Heart left ventricle (tissue), 16 donors: ENCODE results near the gene KIF26B. TPM values are rescaled to one million over a fixed set of nuclear protein-coding genes. Genes with fewer than 3 reads are reported as not detected.

ENCODE experiments used
- ATAC-seq, 4 donors: fragments of 200-7000 bp; cut with Tn5 transposase; one replicate each; pipeline ENCODE4 v1.9.1; 2020 to 2022; ENCODE audit warnings: moderate library complexity in 4 of 4, mild to moderate bottlenecking in 3 of 4, moderate number of reproducible peaks in 1 of 4
- DNase-seq, 5 donors: peaks; one replicate each; pipeline ENCODE4 v3.0.0-alpha.2; 2020
- H3K27ac ChIP-seq, 12 donors: fragments of 200-600 bp; sonication (generic) in 4 of 12; one replicate each; pipeline versions ENCODE4 v1.5.0 to v1.8.0; 2016 to 2022; ENCODE audit warnings: mild to moderate bottlenecking in 2 of 12
- H3K27me3 ChIP-seq, 9 donors: fragments of 200-600 bp; sonication (generic) in 2 of 9; one replicate each; pipeline versions ENCODE4 v1.5.1 to v1.8.0; 2016 to 2022; ENCODE audit warnings: mild to moderate bottlenecking in 3 of 9
- H3K36me3 ChIP-seq, 9 donors: fragments of 200-600 bp; sonication (generic) in 2 of 9; one replicate each; pipeline versions ENCODE4 v1.5.0 to v1.8.0; 2018 to 2022; ENCODE audit warnings: mild to moderate bottlenecking in 2 of 9
- H3K4me1 ChIP-seq, 12 donors: fragments of 200-600 bp; sonication (generic) in 4 of 12; one replicate each; pipeline versions ENCODE4 v1.5.0 to v1.8.0; 2016 to 2022; ENCODE audit warnings: mild to moderate bottlenecking in 3 of 12
- H3K4me3 ChIP-seq, 12 donors: fragments of 200-600 bp; sonication (generic) in 4 of 12; one replicate each; pipeline versions ENCODE4 v1.5.0 to v1.8.0; 2017 to 2022; ENCODE audit warnings: mild to moderate bottlenecking in 9 of 12, moderate library complexity in 4 of 12
- H3K9me3 ChIP-seq, 12 donors: fragments of 200-600 bp; sonication (generic) in 4 of 12; one replicate each; pipeline versions ENCODE4 v1.5.0 to v1.8.0; 2016 to 2022; ENCODE audit warnings: mild to moderate bottlenecking in 1 of 12
- POLR2A ChIP-seq, 2 donors: fragments of 450-650 bp; IDR thresholded peaks; one replicate each; pipeline ENCODE4 v1.6.1; 2017; ENCODE audit warnings: antibody characterized with exemption in 2 of 2, mild to moderate bottlenecking in 2 of 2, moderate library complexity in 2 of 2
- WGBS, 4 donors: extraction: QIAGEN DNeasy Blood & Tissue Kit in 2 of 4; methylation state at CpG; one replicate each; pipeline versions ENCODE4 v1.1.5 to v1.1.7; 2013 to 2018; 5-methylcytosine and 5-hydroxymethylcytosine counted together
- intact Hi-C, 10 donors: fragments of 100-400 bp; cut with DNase I; formaldehyde crosslinking; loops; one replicate each; pipeline versions ENCODE4 v1.11.1 to v1.14.2; 2022
- polyA plus RNA-seq, 2 donors: library from polyadenylated mRNA; stranded (reverse); fragments of 200-250 nt; gene quantifications; one replicate each; pipeline ENCODE4 v1.2.3, GENCODE V29; 2013
- total RNA-seq, 9 donors: library from RNA; depleted of rRNA in 2 of 9; stranded (reverse); fragments of >200 nt in 2 of 9; fragmentation: NEBNext Ultra II Directional in 3 of 9; extraction: Animal tissue kit (Norgen Biotek cat#: 25700) in 3 of 9; gene quantifications; one replicate each; pipeline versions ENCODE4 v1.1.0 to v1.2.4, GENCODE V29; 2016 to 2023
- TF ChIP-seq, protein P1 (sequence below), 12 donors: fragments of 200-600 bp; sonication (generic) in 4 of 12; IDR thresholded peaks; one replicate each; pipeline versions ENCODE4 v1.5.0 to v1.8.0; 2018 to 2022; ENCODE audit warnings: antibody characterized with exemption in 12 of 12, mild to moderate bottlenecking in 5 of 12
- donor health status: ischemic (EF 13 %, LVEDD 7.1; RV severe dilation, severe dysfunction).
- donor health status: healthy with polysubstance abuse.
- donor health status: DM: no; HTN: yes; CAD: no.
- donor health status: DM: no; HTN: no; CAD: no.
- donor health status: ischemic (EF 25% LVEDD 6.9; RV normal size, moderate dysfunction).
- donor health status: ischemic (EF 25% LVEDD 5.7; RV mildly dilated, moderate dysfunction).
- donor health status: healthy.
- donor health status: DM: yes; HTN: yes; CAD: no.
- donor health status: ischemic (EF 35%, LVEDD 5.7; RV mildly dilated, moderate dysfunction).
- donor health status: nonischemic (EF 11% LVEDD 7.7; RV severe dilation, severe dysfunction).
- donor health status: DM: yes; HTN: yes; CAD: no.
- donor health status: PGD.
- donor health status: ischemic (EF 29% LVEDD 5.4; RV normal size, mild dysfunction).
- donor health status: nonischemic (EF 23%, LVEDD 6.1; RV moderate dilation, normal function).

The KIF26B gene
- total and polyA plus RNA-seq, 11 donors: 1.2 to 7.0 (median 2.3) TPM

DNA sequence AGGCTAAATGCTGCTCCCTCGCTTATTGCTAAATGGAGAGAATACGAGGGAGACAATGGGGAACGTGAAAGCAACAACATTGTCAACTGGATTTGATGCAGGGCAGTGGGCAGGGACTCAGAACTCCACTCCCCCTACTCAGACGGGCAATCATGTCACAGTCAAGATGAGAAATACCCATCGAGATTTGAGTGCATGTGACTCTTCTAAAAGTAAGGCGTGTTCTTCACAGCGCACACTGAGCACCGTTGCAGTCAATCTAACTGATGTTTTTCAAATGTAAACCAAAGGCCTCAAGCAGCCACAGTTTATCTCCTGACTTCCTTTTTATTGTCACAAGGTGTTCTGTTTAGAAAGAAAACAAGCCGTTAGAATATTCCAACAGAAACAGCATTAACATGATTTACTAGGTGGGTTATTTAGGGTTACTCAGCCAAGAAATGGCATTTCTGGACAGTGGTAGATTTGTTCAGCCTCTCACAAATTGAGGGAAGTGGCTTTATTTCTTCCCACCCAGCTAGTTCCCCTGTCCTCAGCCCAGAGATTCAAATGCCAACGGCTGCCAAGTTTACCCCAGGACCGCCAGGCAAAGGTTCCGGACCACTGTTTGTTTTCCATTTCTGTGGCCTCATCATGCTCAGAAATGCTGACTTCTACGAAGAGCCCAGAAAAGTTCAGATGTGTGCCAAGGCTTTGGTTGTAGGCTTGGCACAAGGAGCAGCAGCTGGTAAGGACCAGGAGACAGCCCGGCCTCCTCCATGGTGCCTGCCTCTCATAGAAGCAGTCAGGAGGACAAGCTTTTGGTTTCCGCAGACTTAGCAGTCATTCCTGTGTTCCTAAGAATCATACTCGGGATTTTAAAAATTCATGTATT lies 171.4 kb downstream of the KIF26B start:
- TF ChIP-seq, protein P1, sequence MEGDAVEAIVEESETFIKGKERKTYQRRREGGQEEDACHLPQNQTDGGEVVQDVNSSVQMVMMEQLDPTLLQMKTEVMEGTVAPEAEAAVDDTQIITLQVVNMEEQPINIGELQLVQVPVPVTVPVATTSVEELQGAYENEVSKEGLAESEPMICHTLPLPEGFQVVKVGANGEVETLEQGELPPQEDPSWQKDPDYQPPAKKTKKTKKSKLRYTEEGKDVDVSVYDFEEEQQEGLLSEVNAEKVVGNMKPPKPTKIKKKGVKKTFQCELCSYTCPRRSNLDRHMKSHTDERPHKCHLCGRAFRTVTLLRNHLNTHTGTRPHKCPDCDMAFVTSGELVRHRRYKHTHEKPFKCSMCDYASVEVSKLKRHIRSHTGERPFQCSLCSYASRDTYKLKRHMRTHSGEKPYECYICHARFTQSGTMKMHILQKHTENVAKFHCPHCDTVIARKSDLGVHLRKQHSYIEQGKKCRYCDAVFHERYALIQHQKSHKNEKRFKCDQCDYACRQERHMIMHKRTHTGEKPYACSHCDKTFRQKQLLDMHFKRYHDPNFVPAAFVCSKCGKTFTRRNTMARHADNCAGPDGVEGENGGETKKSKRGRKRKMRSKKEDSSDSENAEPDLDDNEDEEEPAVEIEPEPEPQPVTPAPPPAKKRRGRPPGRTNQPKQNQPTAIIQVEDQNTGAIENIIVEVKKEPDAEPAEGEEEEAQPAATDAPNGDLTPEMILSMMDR (IDR thresholded peaks at IDR 0.05): no peak
- TF ChIP-seq POLR2A (IDR thresholded peaks at IDR 0.05): no peak
- Histone ChIP-seq H3K4me3 (no peak overlapping the region), H3K4me1 (peaks cover 0 to 10% (median 0%) of the 10 kb centered on the region in 12 donors), H3K36me3 (no peaks in the 10 kb centered on the region), H3K9me3 (no peaks in the 10 kb centered on the region), H3K27ac (no peak overlapping the region), H3K27me3 (no peaks in the 10 kb centered on the region)
- 88 to 92% (median 90%) methylated on average over 16 of the region's 16 CpGs for WGBS, 4 donors
- DNase-seq (no peak), ATAC-seq (no peak)
- intact Hi-C loops: no loop called here

DNA sequence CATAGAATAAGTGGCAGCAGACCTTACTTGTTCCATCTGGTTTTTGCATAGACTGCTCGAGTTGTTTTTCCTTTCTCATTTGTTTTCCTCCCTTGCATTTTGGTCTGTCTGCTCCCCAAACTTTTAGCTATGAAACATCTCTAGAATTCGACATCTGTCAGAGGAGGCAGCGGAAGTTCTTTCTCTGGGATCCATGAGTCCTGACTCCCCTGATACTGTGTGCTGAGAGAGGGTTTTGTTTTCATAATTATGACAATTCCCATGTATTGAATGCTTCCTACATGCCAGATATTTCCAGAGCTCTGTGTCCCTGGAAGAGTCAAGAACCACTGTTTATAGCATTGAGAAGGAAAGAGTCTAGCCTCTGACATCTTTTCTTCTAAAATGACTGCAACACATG lies 172.6 kb downstream of the KIF26B start:
- Histone ChIP-seq H3K27ac (peak overlapping the region in 1 of 12 donors; percentile 8), H3K27me3 (no peaks in the 10 kb centered on the region), H3K9me3 (no peaks in the 10 kb centered on the region), H3K4me3 (no peak overlapping the region), H3K36me3 (no peaks in the 10 kb centered on the region), H3K4me1 (peaks cover 0 to 10% (median 0%) of the 10 kb centered on the region in 12 donors)
- no peak for TF ChIP-seq POLR2A (IDR thresholded peaks at IDR 0.05)
- intact Hi-C loops: no loop called here
- DNase-seq (no peak), ATAC-seq (no peak)
- WGBS, 4 donors: 49 to 67% (median 59%) methylated on average over 3 of the region's 3 CpGs

DNA sequence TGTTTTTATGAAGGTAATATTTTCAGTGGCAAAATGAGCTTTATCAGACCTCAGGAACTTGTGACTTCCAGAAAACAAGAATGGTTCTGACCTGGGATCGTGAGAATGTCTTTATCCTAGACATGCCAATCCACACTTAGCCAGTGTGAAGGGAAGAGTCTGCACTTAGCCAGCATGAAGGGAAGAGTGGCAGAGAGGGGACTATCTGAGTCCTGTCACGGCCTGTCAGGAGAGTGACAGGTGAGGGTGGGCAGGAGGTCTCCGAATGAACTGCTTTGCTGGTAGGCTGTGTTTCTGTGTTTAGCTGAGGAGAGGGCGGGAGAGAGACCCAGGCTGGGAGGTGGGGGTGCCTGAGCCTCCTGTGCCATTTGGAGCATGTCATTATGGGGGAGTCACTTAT lies 173.1 kb downstream of the KIF26B start:
- ATAC-seq (peak in 3 of 4 donors; percentile 42 to 56 (median 45)), DNase-seq (no peak)
- H3K27ac ChIP-seq: peak overlapping the region in 2 of 12 donors; percentile 8 to 42
- intact Hi-C loops: no loop called here
- H3K36me3 ChIP-seq: no peaks in the 10 kb centered on the region
- peaks cover 0 to 10% (median 0%) of the 10 kb centered on the region in 12 donors for H3K4me1 ChIP-seq
- no peaks in the 10 kb centered on the region for H3K27me3 ChIP-seq
- H3K4me3 ChIP-seq: no peak overlapping the region
- H3K9me3 ChIP-seq: no peaks in the 10 kb centered on the region
- 51 to 59% (median 58%) methylated on average over 4 of the region's 4 CpGs for WGBS, 4 donors
- TF ChIP-seq POLR2A (IDR thresholded peaks at IDR 0.05): no peak
- TF ChIP-seq, protein P1 (IDR thresholded peaks at IDR 0.05): no peak

DNA sequence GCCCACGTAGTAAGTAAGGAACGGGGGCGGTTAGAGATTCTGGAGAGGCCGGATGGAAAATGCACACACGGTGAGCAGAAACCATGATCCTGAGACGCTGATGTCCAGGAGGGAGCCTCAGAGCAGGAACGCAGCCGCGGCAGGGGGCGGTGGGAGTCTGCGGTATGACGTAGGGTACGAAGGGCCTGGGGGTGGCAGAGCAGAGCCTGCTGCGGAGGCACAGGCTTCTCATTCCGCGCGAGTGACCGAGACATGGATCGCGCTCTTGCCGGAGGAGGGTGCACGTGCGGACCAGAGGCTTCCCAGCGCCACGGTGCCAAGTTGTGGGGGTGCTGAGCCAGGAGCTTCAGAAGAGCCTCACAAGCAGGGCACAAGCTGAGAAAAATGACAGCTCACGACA lies 176.2 kb downstream of the KIF26B start:
- WGBS, 4 donors: 95 to 99% (median 96%) methylated on average over 26 of the region's 26 CpGs

More for the DNA sequence above, 176.2 kb downstream of the KIF26B start:
- no peak for DNase-seq
- no peak overlapping the region for H3K27ac ChIP-seq
- intact Hi-C loops: loop anchor here in 1 of 10 donors (10.0 kb wide), 1 partner anchor 464 kb away; no protein-coding TSS in a partner anchor
- no peak for ATAC-seq
- H3K27me3 ChIP-seq: no peaks in the 10 kb centered on the region
- TF ChIP-seq, protein P1 (IDR thresholded peaks at IDR 0.05): no peak
- TF ChIP-seq POLR2A (IDR thresholded peaks at IDR 0.05): no peak
- H3K9me3 ChIP-seq: no peaks in the 10 kb centered on the region
- H3K4me3 ChIP-seq: no peak overlapping the region
- peaks cover 0 to 10% (median 0%) of the 10 kb centered on the region in 12 donors for H3K4me1 ChIP-seq
- H3K36me3 ChIP-seq: no peaks in the 10 kb centered on the region
